ENCODE results near the gene CDKAL1. TPM values are rescaled to one million over a fixed set of nuclear protein-coding genes. Genes with fewer than 3 reads are reported as not detected.
A peak's percentile ranks its signal among the peaks of the same experiment; 100 is the strongest.

The CDKAL1 gene
- total RNA-seq, 1 experiment from 2014 or later: 11.8 TPM

DNA sequence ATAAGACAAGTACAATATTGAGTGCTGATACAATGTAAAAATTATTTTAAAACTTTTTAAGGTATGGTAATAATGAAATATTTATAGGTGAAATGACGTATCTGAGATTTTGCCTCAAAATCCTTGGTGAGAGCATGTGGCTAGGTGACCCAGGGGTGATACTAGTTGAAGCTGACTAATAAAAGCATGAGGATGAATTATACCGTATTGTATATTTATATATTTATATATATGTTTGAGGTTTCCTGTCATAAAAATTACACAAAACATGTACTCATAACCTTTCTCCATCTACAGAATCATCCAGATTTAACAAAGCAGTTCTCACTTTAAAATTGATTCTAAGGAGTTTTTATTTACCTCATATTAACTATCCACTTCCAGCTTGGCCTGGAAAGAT is 358.1 kb downstream of the CDKAL1 start:
- Mint-ChIP-seq H3K36me3 (ENCODE audit: insufficient read depth, unreplicated experiment) (no peaks in the 10 kb centered on the region), H3K27me3 (ENCODE audit: insufficient read depth, unreplicated experiment) (no peaks in the 10 kb centered on the region), H3K4me1 (ENCODE audit: insufficient read depth, unreplicated experiment) (no peaks in the 10 kb centered on the region), H3K4me3 (ENCODE audit: unreplicated experiment) (no peak overlapping the region), H3K27ac (ENCODE audit: low read depth, unreplicated experiment) (no peak overlapping the region), H3K9me3 (ENCODE audit: unreplicated experiment) (no peaks in the 10 kb centered on the region)
- intact Hi-C loops (cut with micrococcal nuclease): no loop called here
- ChIA-PET CTCF (interaction anchor here (0.6 kb wide), 1 partner anchor 112 kb away, joined by 3 read pairs; no protein-coding TSS in a partner anchor), POLR2A (interaction anchor here (1.5 kb wide), 1 partner anchor 11 kb away, joined by 3 read pairs; no protein-coding TSS in a partner anchor)
- BruUV-seq (replicated peaks): no TSS peak
- no peak for DNase-seq (ENCODE audit: unreplicated experiment)
- TF ChIP-seq CTCF (IDR thresholded peaks at IDR 0.05; ENCODE audit: unreplicated experiment): no peak

GRCh38 chr6:20893412-20893811 is 359.2 kb downstream of the CDKAL1 start:
- TF ChIP-seq CTCF (IDR thresholded peaks at IDR 0.05; ENCODE audit: unreplicated experiment): no peak
- ChIA-PET POLR2A (interaction anchor here (1.5 kb wide), 1 partner anchor 12 kb away, joined by 3 read pairs; no protein-coding TSS in a partner anchor), CTCF (interaction anchor here (0.6 kb wide), 1 partner anchor 696 kb away, joined by 3 read pairs; no protein-coding TSS in a partner anchor)
- H3K27me3 Mint-ChIP-seq (ENCODE audit: insufficient read depth, unreplicated experiment): no peaks in the 10 kb centered on the region
- H3K4me1 Mint-ChIP-seq (ENCODE audit: insufficient read depth, unreplicated experiment): no peaks in the 10 kb centered on the region
- H3K9me3 Mint-ChIP-seq (ENCODE audit: unreplicated experiment): no peaks in the 10 kb centered on the region
- DNase-seq (ENCODE audit: unreplicated experiment): no peak
- no TSS peak for BruUV-seq (replicated peaks)
- no peaks in the 10 kb centered on the region for H3K36me3 Mint-ChIP-seq (ENCODE audit: insufficient read depth, unreplicated experiment)
- no peak overlapping the region for H3K27ac Mint-ChIP-seq (ENCODE audit: low read depth, unreplicated experiment)
- intact Hi-C loops (cut with micrococcal nuclease): no loop called here
- H3K4me3 Mint-ChIP-seq (ENCODE audit: unreplicated experiment): no peak overlapping the region

DNA sequence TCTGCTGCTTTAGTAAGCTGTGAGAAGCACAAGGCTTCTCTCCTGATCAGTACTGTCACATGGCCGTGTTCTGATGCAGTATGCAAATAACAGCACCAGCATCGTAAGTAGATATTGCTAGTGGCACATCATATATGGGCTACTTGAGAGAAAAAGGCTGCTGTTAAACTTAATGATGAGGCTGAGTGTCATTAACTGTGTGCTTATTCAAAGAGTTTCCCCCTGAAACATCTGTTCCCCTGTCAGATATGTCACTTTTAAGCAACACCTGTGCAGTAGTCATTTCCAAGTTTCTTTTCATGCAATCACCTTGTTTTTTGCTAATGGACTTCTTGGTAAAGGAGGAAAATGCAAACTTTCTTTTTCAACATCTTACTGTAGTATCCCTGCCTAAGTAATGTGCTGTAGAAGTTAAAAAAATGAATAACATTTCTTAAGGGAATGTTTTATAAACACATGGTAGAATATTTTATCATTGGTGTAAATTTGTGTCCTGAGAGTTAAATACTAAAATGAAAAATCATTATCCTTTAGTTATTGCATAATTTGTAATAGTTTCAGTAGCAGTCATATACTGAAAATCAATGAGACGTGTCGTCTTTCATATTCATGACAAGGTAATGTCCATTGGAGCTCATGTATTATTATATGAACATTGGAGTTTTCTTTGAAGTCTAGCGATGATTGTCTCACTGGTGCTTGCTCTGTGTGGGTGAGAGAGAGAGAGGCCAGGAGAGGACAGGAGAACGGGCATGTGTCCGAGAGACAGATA is 366.3 kb downstream of the CDKAL1 start:
- peaks cover 12% of the 10 kb centered on the region for H3K4me1 Mint-ChIP-seq (ENCODE audit: insufficient read depth, unreplicated experiment)
- intact Hi-C loops (cut with micrococcal nuclease): no loop called here
- H3K4me3 Mint-ChIP-seq (ENCODE audit: unreplicated experiment): no peak overlapping the region
- H3K36me3 Mint-ChIP-seq (ENCODE audit: insufficient read depth, unreplicated experiment): peaks cover 6% of the 10 kb centered on the region
- H3K27me3 Mint-ChIP-seq (ENCODE audit: insufficient read depth, unreplicated experiment): no peaks in the 10 kb centered on the region
- no peak overlapping the region for H3K27ac Mint-ChIP-seq (ENCODE audit: low read depth, unreplicated experiment)
- POLR2A ChIA-PET: interaction anchor here (0.7 kb wide), 1 partner anchor 15 kb away, joined by 4 read pairs; no protein-coding TSS in a partner anchor
- DNase-seq (ENCODE audit: unreplicated experiment): no peak
- BruUV-seq (replicated peaks): no TSS peak
- CTCF ChIA-PET: no interaction called here
- no peaks in the 10 kb centered on the region for H3K9me3 Mint-ChIP-seq (ENCODE audit: unreplicated experiment)
- no peak for TF ChIP-seq CTCF (IDR thresholded peaks at IDR 0.05; ENCODE audit: unreplicated experiment)

DNA sequence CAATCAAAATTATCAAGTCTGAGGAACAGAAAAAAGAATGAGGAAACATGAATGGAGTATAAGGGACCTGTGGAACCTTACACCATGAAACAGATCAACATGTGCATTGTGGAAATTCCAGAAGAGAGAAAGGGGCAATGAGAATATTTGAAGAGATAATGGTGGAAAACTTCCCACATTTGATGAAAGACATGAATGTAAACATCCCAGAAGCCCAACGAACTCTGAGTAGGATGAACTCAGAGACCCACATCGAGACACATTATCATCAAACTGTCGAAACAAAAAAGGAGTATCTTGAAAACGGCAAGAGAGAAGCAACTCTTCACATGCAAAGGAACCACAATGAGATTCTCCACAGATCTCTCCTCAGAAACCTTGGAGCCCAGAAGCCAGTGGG is 371.1 kb downstream of the CDKAL1 start:
- ChIA-PET CTCF (interaction anchor here (0.6 kb wide), 1 partner anchor 274 kb away, joined by 4 read pairs; no protein-coding TSS in a partner anchor), POLR2A (interaction anchor here (0.6 to 0.9 kb wide), 4 partner anchors 8 to 154 kb away, joined by 3 to 7 read pairs (median 4); no protein-coding TSS in a partner anchor)
- H3K36me3 Mint-ChIP-seq (ENCODE audit: insufficient read depth, unreplicated experiment): peaks cover 6% of the 10 kb centered on the region
- no peaks in the 10 kb centered on the region for H3K27me3 Mint-ChIP-seq (ENCODE audit: insufficient read depth, unreplicated experiment)
- intact Hi-C loops (cut with micrococcal nuclease): no loop called here
- H3K9me3 Mint-ChIP-seq (ENCODE audit: unreplicated experiment): no peaks in the 10 kb centered on the region
- no TSS peak for BruUV-seq (replicated peaks)
- TF ChIP-seq CTCF (IDR thresholded peaks at IDR 0.05; ENCODE audit: unreplicated experiment): no peak
- no peak for DNase-seq (ENCODE audit: unreplicated experiment)
- no peak overlapping the region for H3K4me3 Mint-ChIP-seq (ENCODE audit: unreplicated experiment)
- H3K27ac Mint-ChIP-seq (ENCODE audit: low read depth, unreplicated experiment): peak overlapping the region; percentile 69
- peaks cover 26% of the 10 kb centered on the region for H3K4me1 Mint-ChIP-seq (ENCODE audit: insufficient read depth, unreplicated experiment)
